KOPT-K1 (cell line): Measurements from ENCODE around the gene FSD2.

Experiments
- H3K27ac ChIP-seq: fragments of 200-600 bp; sonication (generic); 2 replicates; pipeline ENCODE4 v1.5.1; 2016; ENCODE audit warnings: antibody characterized with exemption, mild to moderate bottlenecking, low read depth, low read length; ENCODE audit not compliant: poor library complexity, severe bottlenecking
- H3K36me3 ChIP-seq: fragments of 200-600 bp; sonication (generic); 2 replicates; pipeline ENCODE4 v1.5.1; 2017; ENCODE audit warnings: antibody characterized with exemption, mild to moderate bottlenecking, low read length, moderate library complexity; ENCODE audit not compliant: insufficient read depth
- H3K9me3 ChIP-seq: fragments of 200-600 bp; sonication (generic); 2 replicates; pipeline ENCODE4 v1.5.1; 2017; ENCODE audit warnings: antibody characterized with exemption, low read length, mild to moderate bottlenecking; ENCODE audit not compliant: insufficient read depth, poor library complexity, severe bottlenecking

The FSD2 gene, protein sequence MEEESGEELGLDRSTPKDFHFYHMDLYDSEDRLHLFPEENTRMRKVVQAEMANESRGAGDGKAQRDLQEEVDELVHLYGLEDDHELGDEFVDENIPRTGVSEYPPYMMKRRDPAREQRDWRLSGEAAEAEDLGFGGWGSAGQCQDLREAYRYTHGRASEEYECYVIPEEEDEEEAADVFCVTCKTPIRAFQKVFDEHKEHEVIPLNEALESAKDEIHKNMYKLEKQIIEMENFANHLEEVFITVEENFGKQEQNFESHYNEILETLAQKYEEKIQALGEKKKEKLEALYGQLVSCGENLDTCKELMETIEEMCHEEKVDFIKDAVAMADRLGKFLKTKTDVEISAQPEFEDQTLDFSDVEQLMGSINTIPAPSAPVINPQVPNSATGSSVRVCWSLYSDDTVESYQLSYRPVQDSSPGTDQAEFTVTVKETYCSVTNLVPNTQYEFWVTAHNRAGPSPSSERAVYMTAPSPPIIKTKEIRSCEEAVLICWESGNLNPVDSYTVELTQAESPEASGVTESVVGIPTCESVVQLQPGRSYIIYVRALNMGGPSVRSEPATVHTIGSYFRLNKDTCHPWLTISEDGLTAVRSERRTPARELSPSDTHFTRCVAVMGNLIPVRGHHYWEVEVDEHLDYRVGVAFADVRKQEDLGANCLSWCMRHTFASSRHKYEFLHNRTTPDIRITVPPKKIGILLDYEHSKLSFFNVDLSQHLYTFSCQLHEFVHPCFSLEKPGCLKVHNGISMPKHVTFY

DNA sequence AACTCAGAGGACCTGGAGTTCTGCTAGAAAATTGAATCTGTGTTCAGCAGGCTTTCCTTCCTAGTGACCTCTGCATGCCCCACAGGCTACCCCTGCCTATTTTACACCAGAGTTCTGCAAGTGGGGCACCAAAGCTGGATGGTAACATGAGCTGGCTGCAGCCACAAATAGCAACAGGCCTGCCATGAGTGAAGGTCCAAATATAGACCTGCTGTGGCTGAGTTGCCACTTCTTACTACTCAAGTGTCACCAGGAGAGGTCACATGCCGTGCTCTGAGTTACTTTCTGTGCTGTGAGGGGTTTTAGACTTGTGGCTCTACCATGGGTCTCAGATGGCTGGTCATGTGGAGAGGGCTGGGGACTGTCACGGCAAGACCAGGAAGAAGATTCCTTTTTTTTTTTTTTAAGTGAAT lies at the start of gene FSD2:
Gene FSD2, minus strand, starts transcription at position 76 of the 413 bp plus-strand sequence. CDS start 18,679 bp downstream, outside the sequence.
- Histone ChIP-seq H3K27ac (no peak within 1 kb of the TSS), H3K36me3 (no peaks in the 10 kb centered on the region), H3K9me3 (no peaks in the 10 kb centered on the region)

DNA sequence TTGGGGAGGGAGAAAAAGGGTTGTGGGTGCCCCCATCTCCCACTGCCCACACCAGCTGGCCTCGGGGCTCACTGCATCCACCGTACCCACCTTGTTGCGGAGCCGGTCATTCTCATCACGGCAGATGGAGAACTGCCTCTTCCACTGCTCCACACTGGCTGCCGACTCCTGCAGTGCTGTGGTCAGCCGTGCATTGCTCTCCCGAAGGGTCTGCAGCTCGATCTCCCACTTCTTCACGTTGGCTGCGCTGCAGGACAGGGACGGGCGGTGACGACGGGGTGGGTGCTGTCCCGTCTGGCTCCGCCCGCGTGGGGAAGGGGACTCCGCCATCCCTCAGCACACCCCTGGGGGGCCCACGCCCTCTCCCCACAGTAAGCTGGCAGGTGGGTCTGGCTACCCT lies 48.7 kb upstream of the FSD2 start:
- H3K9me3 ChIP-seq: no peaks in the 10 kb centered on the region
- no peak overlapping the region for H3K27ac ChIP-seq
- H3K36me3 ChIP-seq: no peaks in the 10 kb centered on the region

- Histone ChIP-seq H3K27ac (peak overlapping the region; percentile 94), H3K36me3 (no peaks in the 10 kb centered on the region)
Measured at GRCh38 chr15:82852941-82853561, 47.2 kb upstream of the FSD2 start.

GRCh38 chr15:82851981-82852511 lies 46.2 kb upstream of the FSD2 start:
- H3K36me3 ChIP-seq: no peaks in the 10 kb centered on the region
- peak overlapping the region; percentile 94 for H3K27ac ChIP-seq
- no peaks in the 10 kb centered on the region for H3K9me3 ChIP-seq

More at GRCh38 chr15:82852941-82853561, 47.2 kb upstream of the FSD2 start:
- H3K9me3 ChIP-seq: no peaks in the 10 kb centered on the region

GRCh38 chr15:82851306-82851850 lies 45.5 kb upstream of the FSD2 start:
- Histone ChIP-seq H3K27ac (peak overlapping the region; percentile 94), H3K9me3 (no peaks in the 10 kb centered on the region), H3K36me3 (no peaks in the 10 kb centered on the region)

DNA sequence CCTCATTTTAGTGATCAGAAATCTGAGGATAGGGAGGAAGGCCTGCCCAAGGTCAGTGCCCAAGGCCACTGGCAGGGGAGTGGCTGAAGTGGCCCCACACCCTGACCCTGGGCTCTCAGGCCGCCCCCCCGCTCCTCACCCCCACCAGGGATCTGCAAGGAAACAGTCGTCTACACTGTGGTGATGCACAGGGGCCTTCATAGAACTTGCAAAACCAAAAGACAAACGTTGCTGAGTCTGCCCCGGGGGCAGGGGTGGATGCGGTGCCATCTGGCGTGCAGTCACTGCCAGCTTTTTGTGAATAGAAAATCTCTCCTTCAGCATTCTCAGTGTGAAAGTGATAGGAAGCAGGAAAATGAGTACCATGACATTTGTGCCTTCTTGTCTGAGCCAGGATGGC lies 44.9 kb upstream of the FSD2 start:
- Histone ChIP-seq H3K36me3 (no peaks in the 10 kb centered on the region), H3K27ac (peak overlapping the region; percentile 94), H3K9me3 (no peaks in the 10 kb centered on the region)

GRCh38 chr15:82849556-82850512 lies 44.0 kb upstream of the FSD2 start:
- Histone ChIP-seq H3K9me3 (no peaks in the 10 kb centered on the region), H3K27ac (peak overlapping the region; percentile 94), H3K36me3 (no peaks in the 10 kb centered on the region)

GRCh38 chr15:82848241-82848993 lies 42.5 kb upstream of the FSD2 start:
- no peaks in the 10 kb centered on the region for H3K9me3 ChIP-seq
- H3K36me3 ChIP-seq: no peaks in the 10 kb centered on the region
- no peak overlapping the region for H3K27ac ChIP-seq

DNA sequence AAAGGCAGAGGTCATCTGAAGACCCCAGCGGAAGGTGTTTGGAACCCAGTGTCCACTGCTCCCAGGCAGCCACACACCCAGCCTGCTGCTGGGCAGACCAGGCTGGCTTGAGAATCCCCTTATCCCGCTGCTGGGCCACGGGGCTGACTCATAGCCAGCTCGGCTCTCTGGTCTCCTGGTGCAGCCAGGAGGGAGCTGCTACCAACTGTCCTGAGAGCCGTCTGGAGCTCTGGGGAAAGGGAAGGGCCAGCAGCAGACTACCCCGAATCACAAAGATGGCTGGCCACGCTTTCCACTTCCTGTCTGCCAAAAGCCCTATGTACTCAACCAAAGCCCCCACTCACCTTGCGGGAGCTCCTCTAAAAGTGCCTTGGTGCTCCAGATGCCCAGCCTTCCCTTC lies 41.8 kb upstream of the FSD2 start:
- no peak overlapping the region for H3K27ac ChIP-seq
- H3K36me3 ChIP-seq: no peaks in the 10 kb centered on the region
- no peaks in the 10 kb centered on the region for H3K9me3 ChIP-seq

DNA sequence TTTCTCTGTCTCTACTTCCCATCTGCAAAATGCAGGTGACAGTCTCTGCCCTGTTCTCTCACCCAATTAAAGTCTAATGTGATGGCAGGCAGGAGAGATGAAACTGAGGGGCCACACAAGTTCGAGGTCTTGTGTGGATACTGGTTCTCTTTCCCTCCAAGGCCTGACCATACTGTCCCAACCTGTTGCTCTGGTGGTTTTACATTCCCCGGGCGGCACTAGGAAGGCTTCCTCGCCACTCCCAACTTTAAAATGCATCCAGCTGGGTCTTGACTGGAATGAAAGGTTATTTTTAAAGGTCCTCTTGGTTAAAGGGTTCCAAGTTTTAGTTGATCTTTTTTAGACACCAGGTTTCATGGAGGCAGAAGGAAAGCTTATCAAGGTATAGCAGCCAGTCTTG lies 40.8 kb upstream of the FSD2 start:
- Histone ChIP-seq H3K27ac (no peak overlapping the region), H3K36me3 (no peaks in the 10 kb centered on the region), H3K9me3 (no peaks in the 10 kb centered on the region)

GRCh38 chr15:82845686-82846085 lies 39.8 kb upstream of the FSD2 start:
- H3K36me3 ChIP-seq: no peaks in the 10 kb centered on the region
- no peak overlapping the region for H3K27ac ChIP-seq

DNA sequence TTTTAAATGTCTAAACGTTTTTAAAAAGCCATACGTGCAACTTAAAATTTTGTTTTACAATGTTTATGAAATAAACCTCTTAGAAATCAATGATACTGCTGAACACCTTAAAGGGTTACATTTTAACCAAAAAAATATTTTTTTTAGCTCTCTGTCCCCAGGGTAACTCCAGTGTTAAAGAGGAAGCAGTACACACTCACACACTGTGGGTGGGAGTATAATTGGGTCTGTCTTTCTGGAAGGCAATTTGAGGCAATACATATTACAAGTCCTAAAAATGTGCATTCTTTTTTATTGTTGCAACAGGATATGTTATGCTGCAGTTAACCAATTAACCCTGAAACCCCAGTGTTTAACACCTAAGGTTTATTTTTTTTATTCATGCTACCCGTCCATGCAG lies 37.7 kb upstream of the FSD2 start:
- Histone ChIP-seq H3K27ac (no peak overlapping the region), H3K9me3 (no peaks in the 10 kb centered on the region), H3K36me3 (0 out of 2 replicates have a peak, but pooled peaks cover 3% of the 10 kb centered on the region)

More at GRCh38 chr15:82845686-82846085, 39.8 kb upstream of the FSD2 start:
- no peaks in the 10 kb centered on the region for H3K9me3 ChIP-seq

DNA sequence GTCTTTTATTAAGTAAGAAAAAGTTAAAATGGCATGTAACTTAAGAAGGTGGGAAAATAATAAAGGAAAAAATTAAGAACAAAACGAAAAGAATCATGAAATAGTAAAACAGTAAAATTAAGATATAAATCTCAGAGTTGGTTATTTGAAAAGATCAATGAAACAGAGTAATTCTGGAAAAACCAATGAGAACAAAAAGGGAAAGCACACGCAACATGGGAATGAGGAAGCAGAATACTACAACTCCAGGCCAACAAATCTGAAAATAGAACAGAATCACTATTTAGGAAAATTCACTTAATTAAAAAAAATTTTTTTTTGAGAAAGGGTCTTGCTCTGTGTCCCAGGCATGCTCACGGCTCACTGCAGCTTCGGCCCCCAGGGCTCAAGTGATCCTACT lies 34.3 kb upstream of the FSD2 start:
- Histone ChIP-seq H3K27ac (no peak overlapping the region), H3K9me3 (no peaks in the 10 kb centered on the region), H3K36me3 (peaks cover 37% of the 10 kb centered on the region)
